Fibroblast of lung (primary cell): Measurements from ENCODE around the gene NHLH1.

ENCODE experiments used
- CTCF ChIP-seq, 2 donors: IDR thresholded peaks in 1 of 2; conservative IDR thresholded peaks in 1 of 2; 1 replicate in 1 of 2; 2 replicates in 1 of 2; pipeline ENCODE4 v1.5.1; 2011 to 2012; ENCODE audit warnings: low read length in 2 of 2, control low read depth in 1 of 2, inconsistent platforms in 1 of 2, low read depth in 1 of 2, mild to moderate bottlenecking in 1 of 2
- EZH2 ChIP-seq: IDR thresholded peaks from 2 replicates; pipeline ENCODE4 v1.5.1; 2012; ENCODE audit warnings: low read length, control low read depth, mild to moderate bottlenecking; ENCODE audit errors: missing control alignments

- TF ChIP-seq CTCF (conservative IDR thresholded peaks at IDR 0.05 in 1 of 2, IDR thresholded peaks at IDR 0.05 in 1 of 2; ENCODE audit: low read depth in 1 of 2, low read length in 2 of 2) (no peak), EZH2 (no peak)
Observed at GRCh38 chr1:160397651-160398050, 30.8 kb downstream of the NHLH1 start.
